Peyer's patch (tissue), 4 donors: ENCODE data around the gene CD44. TPM values are rescaled to one million over a fixed set of nuclear protein-coding genes. Genes with fewer than 3 reads are reported as not detected.

Source experiments
- DNase-seq, 3 donors: peaks; one replicate each; pipeline ENCODE4 v3.0.0-alpha.2; 2017 to 2019
- H3K27ac ChIP-seq, 4 donors: fragments of 200-600 bp; sonication (generic); one replicate each; pipeline ENCODE4 v1.5.1; 2016 to 2019
- H3K27me3 ChIP-seq, 2 donors: fragments of 200-600 bp; sonication (generic); one replicate each; pipeline ENCODE4 v1.5.1; 2019
- H3K36me3 ChIP-seq, 3 donors: fragments of 200-600 bp; sonication (generic); one replicate each; pipeline ENCODE4 v1.5.1; 2016 to 2019
- H3K4me1 ChIP-seq, 4 donors: fragments of 200-600 bp; sonication (generic); one replicate each; pipeline ENCODE4 v1.5.1; 2016 to 2019
- H3K4me3 ChIP-seq, 4 donors: fragments of 200-600 bp; sonication (generic); 1 replicate in 3 of 4; 2 replicates in 1 of 4; pipeline ENCODE4 v1.5.1; 2016 to 2019; ENCODE audit warnings: mild to moderate bottlenecking in 1 of 4
- H3K9me3 ChIP-seq, 4 donors: fragments of 200-600 bp; sonication (generic); one replicate each; pipeline ENCODE4 v1.5.1; 2016 to 2019; ENCODE audit warnings: mild to moderate bottlenecking in 1 of 4
- CTCF ChIP-seq, 6 experiments: fragments of 450-650 bp in 4 of 6; fragments of 200-600 bp in 2 of 6; sonication (generic) in 1 of 6; IDR thresholded peaks; one replicate each; pipeline ENCODE4 v1.5.1; 2017 to 2019; ENCODE audit warnings: antibody characterized with exemption in 6 of 6, mild to moderate bottlenecking in 3 of 6, moderate library complexity in 1 of 6
- POLR2A ChIP-seq, 2 donors: fragments of 450-650 bp; IDR thresholded peaks; one replicate each; pipeline ENCODE4 v1.5.1; 2017; ENCODE audit warnings: antibody characterized with exemption in 2 of 2, mild to moderate bottlenecking in 2 of 2, moderate library complexity in 2 of 2
- total RNA-seq, 4 donors: library from RNA; depleted of rRNA; stranded (reverse); fragments of >200 nt; gene quantifications; one replicate each; pipeline ENCODE4 v1.1.0, GENCODE V29; 2016

Gene CD44
- total RNA-seq, 4 donors from 2014 or later: 71.6 to 412 (median 130) TPM

GRCh38 chr11:35131886-35132285 lies 7.1 kb upstream of the CD44 start:
- DNase-seq: no peak
- TF ChIP-seq POLR2A (IDR thresholded peaks at IDR 0.05) (no peak), CTCF (IDR thresholded peaks at IDR 0.05) (no peak)
- Histone ChIP-seq H3K4me3 (no peak overlapping the region), H3K27me3 (no peaks in the 10 kb centered on the region), H3K4me1 (no peaks in the 10 kb centered on the region), H3K27ac (no peak overlapping the region), H3K9me3 (no peaks in the 10 kb centered on the region), H3K36me3 (no peaks in the 10 kb centered on the region)

GRCh38 chr11:35133656-35134055 lies 5.3 kb upstream of the CD44 start:
- no peak for TF ChIP-seq POLR2A (IDR thresholded peaks at IDR 0.05)
- no peak for TF ChIP-seq CTCF (IDR thresholded peaks at IDR 0.05)
- Histone ChIP-seq H3K27me3 (no peaks in the 10 kb centered on the region), H3K4me1 (peaks cover 0 to 5% (median 0%) of the 10 kb centered on the region in 4 donors), H3K9me3 (no peaks in the 10 kb centered on the region), H3K27ac (no peak overlapping the region), H3K36me3 (no peaks in the 10 kb centered on the region), H3K4me3 (no peak overlapping the region)
- no peak for DNase-seq

DNA sequence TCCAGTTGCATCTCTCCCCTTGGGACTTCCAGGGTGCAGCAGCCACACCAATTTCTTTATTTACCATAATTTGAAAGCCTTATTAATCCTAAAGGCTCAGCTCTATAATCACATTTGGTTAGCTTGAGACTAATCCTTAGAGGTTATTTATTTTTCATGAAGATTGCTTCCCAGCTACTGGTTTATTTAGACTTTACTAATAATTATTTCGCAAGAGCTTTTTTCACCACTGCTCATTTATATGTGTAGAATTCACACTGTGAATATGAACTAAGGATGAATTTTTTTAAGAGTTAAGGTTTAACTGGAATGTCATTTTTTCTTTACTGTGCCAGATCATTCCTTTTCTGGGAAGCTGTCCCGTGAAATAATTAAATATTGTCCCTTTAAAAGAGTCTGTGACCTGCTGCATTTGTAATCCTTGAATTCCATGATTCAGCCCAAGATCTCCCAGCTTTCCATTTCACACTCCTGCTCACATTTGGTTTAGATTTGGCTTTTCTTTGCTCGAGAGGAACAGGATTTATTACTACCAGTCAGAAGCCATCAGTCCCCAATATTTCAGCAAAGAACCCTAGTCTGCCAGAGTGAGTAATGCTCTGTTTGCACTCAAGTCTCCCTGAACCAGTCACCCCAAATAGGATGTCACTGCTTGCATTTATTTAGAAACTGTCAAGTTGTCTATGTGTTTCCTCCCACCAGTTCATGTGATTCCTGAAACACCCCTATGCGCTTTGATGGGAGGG lies 4.4 kb upstream of the CD44 start:
- H3K36me3 ChIP-seq: no peaks in the 10 kb centered on the region
- no peak overlapping the region for H3K27ac ChIP-seq
- H3K27me3 ChIP-seq: no peaks in the 10 kb centered on the region
- peaks cover 0 to 8% (median 0%) of the 10 kb centered on the region in 4 donors for H3K4me1 ChIP-seq
- H3K4me3 ChIP-seq: no peak overlapping the region
- H3K9me3 ChIP-seq: no peaks in the 10 kb centered on the region
- no peak for TF ChIP-seq CTCF (IDR thresholded peaks at IDR 0.05)
- no peak for TF ChIP-seq POLR2A (IDR thresholded peaks at IDR 0.05)
- DNase-seq: no peak

- DNase-seq: no peak
- Histone ChIP-seq H3K27me3 (no peaks in the 10 kb centered on the region), H3K36me3 (no peaks in the 10 kb centered on the region), H3K4me3 (no peak overlapping the region), H3K27ac (no peak overlapping the region), H3K9me3 (no peaks in the 10 kb centered on the region), H3K4me1 (peaks cover 0 to 8% (median 0%) of the 10 kb centered on the region in 4 donors)
- no peak for TF ChIP-seq CTCF (IDR thresholded peaks at IDR 0.05)
These were observed 3.7 kb upstream of the CD44 start for GRCh38 chr11:35135222-35135621.

DNA sequence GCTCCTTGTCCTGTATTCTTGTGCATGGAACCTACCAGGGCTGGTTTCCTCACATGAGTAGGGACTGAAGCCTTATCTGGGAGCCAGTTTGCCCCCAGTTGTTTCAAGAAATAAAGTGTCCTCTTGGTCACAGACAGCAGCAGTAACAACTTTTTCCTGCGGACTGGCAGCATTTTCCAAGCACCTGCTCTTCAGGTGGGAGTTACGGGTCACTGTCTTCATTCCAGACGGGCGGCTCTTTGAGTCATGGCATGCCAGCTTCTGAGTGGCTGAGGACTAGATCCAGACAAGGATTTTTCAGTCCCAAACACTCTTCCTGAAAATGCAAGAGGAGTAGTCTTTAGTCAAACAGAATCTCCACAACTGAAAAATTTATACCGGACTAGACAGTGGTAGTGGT lies 2.7 kb upstream of the CD44 start:
- no peak for DNase-seq
- H3K9me3 ChIP-seq: no peaks in the 10 kb centered on the region
- TF ChIP-seq POLR2A (IDR thresholded peaks at IDR 0.05) (no peak), CTCF (IDR thresholded peaks at IDR 0.05) (no peak)
- no peak overlapping the region for H3K4me3 ChIP-seq
- peaks cover 0 to 9% (median 4%) of the 10 kb centered on the region in 4 donors for H3K4me1 ChIP-seq
- H3K27ac ChIP-seq: no peak overlapping the region
- H3K27me3 ChIP-seq: no peaks in the 10 kb centered on the region
- H3K36me3 ChIP-seq: no peaks in the 10 kb centered on the region
